ENCODE data around the gene PPFIA2.
"Not testable (repeated sequence)": the region's sequence is repeated elsewhere in the genome, so short reads cannot be mapped to it uniquely, and the experiment has no call there.

The PPFIA2 gene

GRCh38 chr12:81659310-81659709, 99.8 kb downstream of the PPFIA2 start:
- not testable (repeated sequence) for DNase-seq

- DNase-seq = peak; percentile 74
These were observed 114.6 kb downstream of the PPFIA2 start for GRCh38 chr12:81644503-81644902.

- DNase-seq = no peak
These were observed 120.0 kb downstream of the PPFIA2 start for GRCh38 chr12:81639196-81639595.

GRCh38 chr12:81633127-81633526, 126.0 kb downstream of the PPFIA2 start:
- DNase-seq = no peak

GRCh38 chr12:81627336-81628189, 131.6 kb downstream of the PPFIA2 start:
- DNase-seq = peak; percentile 78

- peak; percentile 55 for DNase-seq
These were observed 132.7 kb downstream of the PPFIA2 start for GRCh38 chr12:81626406-81626805.

- DNase-seq = peak; percentile 19
These were observed 141.2 kb downstream of the PPFIA2 start for GRCh38 chr12:81617915-81618314.

- DNase-seq = no peak
These were observed 144.0 kb downstream of the PPFIA2 start for GRCh38 chr12:81615026-81615588.

GRCh38 chr12:81610955-81611889, 147.9 kb downstream of the PPFIA2 start:
- peak; percentile 9 for DNase-seq

- DNase-seq = peak; percentile 18
These were observed 161.1 kb downstream of the PPFIA2 start for GRCh38 chr12:81597928-81598604.

- DNase-seq = no peak
These were observed 162.6 kb downstream of the PPFIA2 start for GRCh38 chr12:81596558-81596957.

- DNase-seq = no peak
These were observed 167.9 kb downstream of the PPFIA2 start for GRCh38 chr12:81591256-81591655.

GRCh38 chr12:81590703-81591102, 168.4 kb downstream of the PPFIA2 start:
- not testable (repeated sequence) for DNase-seq

GRCh38 chr12:81588235-81589008, 170.7 kb downstream of the PPFIA2 start:
- no peak for DNase-seq

- no peak for DNase-seq
These were observed 173.4 kb downstream of the PPFIA2 start for GRCh38 chr12:81585787-81586186.

GRCh38 chr12:81573228-81573627, 185.9 kb downstream of the PPFIA2 start:
- no peak for DNase-seq

- DNase-seq = no peak
These were observed 186.7 kb downstream of the PPFIA2 start for GRCh38 chr12:81572411-81572810.

- DNase-seq = no peak
These were observed 188.9 kb downstream of the PPFIA2 start for GRCh38 chr12:81570234-81570633.

GRCh38 chr12:81564237-81564636, 194.9 kb downstream of the PPFIA2 start:
- DNase-seq = no peak

- DNase-seq = no peak
These were observed 201.1 kb downstream of the PPFIA2 start for GRCh38 chr12:81558031-81558430.

GRCh38 chr12:81546811-81547210, 212.3 kb downstream of the PPFIA2 start:
- no peak for DNase-seq

- DNase-seq = no peak
These were observed 215.5 kb downstream of the PPFIA2 start for GRCh38 chr12:81543621-81544139.
